ENCODE results near the gene CDK2. TPM values are rescaled to one million over a fixed set of nuclear protein-coding genes. Genes with fewer than 3 reads are reported as not detected.
A peak's percentile ranks its signal among the peaks of the same experiment; 100 is the strongest.

CDK2 gene
- total and polyA plus RNA-seq, 2 of the 4 experiments (the other 2 are of a cell fraction): 42.5 to 61.7 TPM

GRCh38 chr12:55970775-55971174, 4.1 kb downstream of the CDK2 start:
- no peak overlapping the region for H3K56ac ChIP-seq (ENCODE audit: extremely low read depth, insufficient read depth, low read length)
- H2BK20ac ChIP-seq (ENCODE audit: low read depth, low read length): 0 out of 2 replicates have a peak overlapping the region, but pooled peaks have one; percentile 29
- peak overlapping the region; percentile 64; the same call in 1 of the 2 replicates for H2BK120ac ChIP-seq (ENCODE audit: low read depth, low read length)
- H3K18ac ChIP-seq (ENCODE audit: low read depth, low read length): peak overlapping the region; percentile 7; the same call in 1 of the 2 replicates
- peak overlapping the region; percentile 68 for H3K27ac ChIP-seq (ENCODE audit: insufficient read depth, low read length)
- no CpG with 5 or more reads among the region's 7 CpGs for WGBS, 2 experiments (ENCODE audit: extremely low coverage in 2 of 2, insufficient read length in 1 of 2)
- peak overlapping the region; percentile 85 for H2AK9ac ChIP-seq (replicated peaks; ENCODE audit: low read depth, low read length, poor library complexity)
- dilution Hi-C loops (cut with HindIII; ENCODE audit: low sequenced_read_pairs, unreplicated experiment): no loop called here
- ATAC-seq (ENCODE audit: low read depth) (no peak), DNase-seq (peak; percentile 85)
- H2AFZ ChIP-seq (replicated peaks; ENCODE audit: low read length, poor library complexity): no peak overlapping the region
- H3K9ac ChIP-seq (ENCODE audit: low read depth, low read length): no peak overlapping the region; the same call in 1 of the 2 replicates
- H2BK15ac ChIP-seq (ENCODE audit: low read depth, low read length): no peak overlapping the region
- H4K91ac ChIP-seq (ENCODE audit: insufficient read depth, low read depth, low read length): no peak overlapping the region; the same call in 1 of the 2 replicates
- no peak overlapping the region for H3K4me3 ChIP-seq (ENCODE audit: insufficient read depth, low read depth, low read length)
- peak overlapping the region; percentile 93 for H2BK5ac ChIP-seq (ENCODE audit: low read depth, low read length, poor library complexity, severe bottlenecking)
- in situ Hi-C loops (cut with MboI; ENCODE audit: low sequenced_read_pairs): no loop called here
- H3K4me2 ChIP-seq (ENCODE audit: low read depth, low read length): no peak overlapping the region
- peaks cover 13% of the 10 kb centered on the region for H3K4me1 ChIP-seq (ENCODE audit: control insufficient read depth, insufficient read depth, low read length)
- no peak overlapping the region for H3K23ac ChIP-seq (ENCODE audit: low read depth, low read length)
- H3K14ac ChIP-seq (replicated peaks; ENCODE audit: low read depth, low read length): no peak overlapping the region
- peaks cover 10% of the 10 kb centered on the region; the same call in 1 of the 2 replicates for H3K9me1 ChIP-seq (ENCODE audit: insufficient read depth, low read length)
- BruUV-seq (replicated peaks): no TSS peak
- no peaks in the 10 kb centered on the region for H3K9me3 ChIP-seq (ENCODE audit: control insufficient read depth, insufficient read depth, low read length)
- H4K5ac ChIP-seq (ENCODE audit: low read depth, low read length): no peak overlapping the region
- intact Hi-C loops (cut with micrococcal nuclease): no loop called here
- ChIA-PET CTCF (no interaction called here), POLR2A (ENCODE audit: unreplicated experiment) (no interaction called here)
- no peak for TF ChIP-seq USF2 (IDR thresholded peaks at IDR 0.05; ENCODE audit: low read depth, low read length)
- 0 out of 2 replicates have a peak, but pooled peaks have one; percentile 58 for TF ChIP-seq FOS (IDR thresholded peaks at IDR 0.05; ENCODE audit: low read depth, low read length)
- TF ChIP-seq NFE2L2 (IDR thresholded peaks at IDR 0.05; ENCODE audit: low read depth, low read length): no peak
- TF ChIP-seq BHLHE40 (IDR thresholded peaks at IDR 0.05; ENCODE audit: low read depth, low read length): no peak
- TF ChIP-seq CEBPB (IDR thresholded peaks at IDR 0.05; ENCODE audit: low read depth, low read length): peak; percentile 53
- TF ChIP-seq MXI1 (IDR thresholded peaks at IDR 0.05; ENCODE audit: borderline replicate concordance, low read depth, low read length): no peak
- no peak for TF ChIP-seq MAFK (IDR thresholded peaks at IDR 0.05; ENCODE audit: low read depth, low read length)
- no peak for TF ChIP-seq CHD1 (IDR thresholded peaks at IDR 0.05; ENCODE audit: low read depth, low read length)
- TF ChIP-seq POLR2A (IDR thresholded peaks at IDR 0.05; ENCODE audit: low read depth, low read length): peak; percentile 52; the same call in 1 of the 2 replicates
- TF ChIP-seq RAD21 (IDR thresholded peaks at IDR 0.05; ENCODE audit: low read length): no peak
- no peak for TF ChIP-seq RFX5 (IDR thresholded peaks at IDR 0.05; ENCODE audit: low read depth, low read length)
- no peak for TF ChIP-seq SMC3 (IDR thresholded peaks at IDR 0.05; ENCODE audit: low read depth, low read length)
- peak; percentile 56 for TF ChIP-seq MAZ (IDR thresholded peaks at IDR 0.05; ENCODE audit: borderline replicate concordance, low read depth, low read length)
- no peak for TF ChIP-seq CTCF (conservative IDR thresholded peaks at IDR 0.05; ENCODE audit: low read depth, low read length)
- no peak for TF ChIP-seq RCOR1 (IDR thresholded peaks at IDR 0.05; ENCODE audit: insufficient replicate concordance, low read length)
- TF ChIP-seq ELK1 (IDR thresholded peaks at IDR 0.05; ENCODE audit: borderline replicate concordance, low read depth, low read length): no peak
- H3K36me3 ChIP-seq (ENCODE audit: control insufficient read depth, insufficient read depth, low read length): peaks cover 5% of the 10 kb centered on the region
- no peaks in the 10 kb centered on the region for H3K27me3 ChIP-seq (ENCODE audit: control insufficient read depth, insufficient read depth, low read length)
- H2AK5ac ChIP-seq (ENCODE audit: low read depth, low read length): peak overlapping the region; percentile 96; the same call in 1 of the 2 replicates
- H3K79me1 ChIP-seq (ENCODE audit: low read depth in 1 of 2, low read length in 2 of 2): peaks cover 10 to 66% of the 10 kb centered on the region in 2 experiments; a peak in 3 of 4 replicates
- peak overlapping the region; percentile 91 for H3K4ac ChIP-seq (ENCODE audit: low read depth, low read length)
- peak overlapping the region; percentile 61 to 77; a peak in 2 of 4 replicates for H4K8ac ChIP-seq (ENCODE audit: low read depth in 2 of 2, low read length in 2 of 2)
- H4K20me1 ChIP-seq (ENCODE audit: insufficient read depth, low read length): peaks cover 5% of the 10 kb centered on the region; the same call in 1 of the 2 replicates
